Tibial artery (tissue), 4 donors: Measurements from ENCODE around the gene CPLANE1.
"Not testable (repeated sequence)": the region's sequence is repeated elsewhere in the genome, so short reads cannot be mapped to it uniquely, and the experiment has no call there.

Source experiments
- DNase-seq, 2 donors: peaks; one replicate each; pipeline ENCODE4 v3.0.0-alpha.2; 2019
- H3K27ac ChIP-seq, 2 donors: fragments of 200-600 bp; sonication (generic) in 1 of 2; 1 replicate in 1 of 2; 2 replicates in 1 of 2; pipeline ENCODE4 v1.5.1; 2018 to 2019; ENCODE audit warnings: mild to moderate bottlenecking in 1 of 2
- H3K27me3 ChIP-seq, 2 donors: fragments of 200-600 bp; sonication (generic) in 1 of 2; one replicate each; pipeline versions ENCODE4 v1.5.1 to v1.6.0; 2016 to 2019
- H3K36me3 ChIP-seq, 3 donors: fragments of 200-600 bp; sonication (generic) in 2 of 3; one replicate each; pipeline ENCODE4 v1.5.1; 2016 to 2019; ENCODE audit warnings: mild to moderate bottlenecking in 2 of 3
- H3K4me1 ChIP-seq, 4 donors: fragments of 200-600 bp; sonication (generic) in 2 of 4; 1 replicate in 3 of 4; 2 replicates in 1 of 4; pipeline ENCODE4 v1.5.1; 2016 to 2019
- H3K4me3 ChIP-seq, 2 donors: fragments of 200-600 bp; sonication (generic) in 1 of 2; 1 replicate in 1 of 2; 2 replicates in 1 of 2; pipeline ENCODE4 v1.5.1; 2018 to 2019; ENCODE audit warnings: mild to moderate bottlenecking in 2 of 2
- H3K9me3 ChIP-seq, 3 donors: fragments of 200-600 bp; sonication (generic) in 1 of 3; one replicate each; pipeline ENCODE4 v1.5.1; 2016 to 2019
- intact Hi-C: fragments of 100-400 bp; cut with DNase I; formaldehyde crosslinking; loops from one replicate; pipeline ENCODE4 v1.15.0; 2023; ENCODE audit warnings: low total_unique reads
- TF ChIP-seq, protein P1 (sequence below), 2 experiments: fragments of 200-600 bp in 1 of 2; fragments of 450-650 bp in 1 of 2; IDR thresholded peaks; one replicate each; pipeline ENCODE4 v1.5.1; 2017 to 2019; ENCODE audit warnings: antibody characterized with exemption in 2 of 2, mild to moderate bottlenecking in 1 of 2, moderate library complexity in 1 of 2

Gene CPLANE1

DNA sequence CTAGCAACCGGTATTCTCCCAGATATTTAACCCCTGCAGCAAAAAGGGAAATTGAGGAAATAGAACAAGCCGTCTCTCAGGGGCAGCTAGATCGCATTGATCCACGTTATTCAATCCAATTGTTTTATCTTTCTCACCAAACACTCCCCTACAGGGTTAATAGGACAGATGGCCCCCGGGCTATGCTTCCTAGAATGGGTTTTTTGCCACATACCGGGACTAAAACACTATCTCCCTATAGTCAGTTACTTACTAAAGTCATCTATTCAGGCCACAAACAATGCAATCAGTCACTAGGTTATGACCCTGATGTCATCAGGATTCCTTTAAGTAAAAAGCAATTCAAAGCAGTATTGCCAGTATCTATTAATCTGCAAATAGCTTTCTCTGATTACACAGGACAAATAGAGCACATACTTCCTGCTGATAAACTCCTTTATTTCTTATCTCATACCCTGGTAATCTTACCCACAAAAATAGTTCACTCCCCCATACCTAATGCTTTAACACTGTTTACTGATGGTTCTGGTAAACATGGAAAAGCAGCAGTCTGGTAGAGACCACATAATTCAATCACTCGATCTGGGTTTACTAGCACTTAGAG lies 159.0 kb downstream of the CPLANE1 start:
- DNase-seq: no peak
- no peak overlapping the region for H3K27ac ChIP-seq
- no peaks in the 10 kb centered on the region for H3K27me3 ChIP-seq
- no peaks in the 10 kb centered on the region for H3K9me3 ChIP-seq
- H3K36me3 ChIP-seq: peaks cover 5 to 23% (median 17%) of the 10 kb centered on the region in 3 donors
- TF ChIP-seq, protein P1, sequence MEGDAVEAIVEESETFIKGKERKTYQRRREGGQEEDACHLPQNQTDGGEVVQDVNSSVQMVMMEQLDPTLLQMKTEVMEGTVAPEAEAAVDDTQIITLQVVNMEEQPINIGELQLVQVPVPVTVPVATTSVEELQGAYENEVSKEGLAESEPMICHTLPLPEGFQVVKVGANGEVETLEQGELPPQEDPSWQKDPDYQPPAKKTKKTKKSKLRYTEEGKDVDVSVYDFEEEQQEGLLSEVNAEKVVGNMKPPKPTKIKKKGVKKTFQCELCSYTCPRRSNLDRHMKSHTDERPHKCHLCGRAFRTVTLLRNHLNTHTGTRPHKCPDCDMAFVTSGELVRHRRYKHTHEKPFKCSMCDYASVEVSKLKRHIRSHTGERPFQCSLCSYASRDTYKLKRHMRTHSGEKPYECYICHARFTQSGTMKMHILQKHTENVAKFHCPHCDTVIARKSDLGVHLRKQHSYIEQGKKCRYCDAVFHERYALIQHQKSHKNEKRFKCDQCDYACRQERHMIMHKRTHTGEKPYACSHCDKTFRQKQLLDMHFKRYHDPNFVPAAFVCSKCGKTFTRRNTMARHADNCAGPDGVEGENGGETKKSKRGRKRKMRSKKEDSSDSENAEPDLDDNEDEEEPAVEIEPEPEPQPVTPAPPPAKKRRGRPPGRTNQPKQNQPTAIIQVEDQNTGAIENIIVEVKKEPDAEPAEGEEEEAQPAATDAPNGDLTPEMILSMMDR (IDR thresholded peaks at IDR 0.05): no peak
- no peaks in the 10 kb centered on the region for H3K4me1 ChIP-seq
- intact Hi-C loops: no loop called here
- no peak overlapping the region for H3K4me3 ChIP-seq

DNA sequence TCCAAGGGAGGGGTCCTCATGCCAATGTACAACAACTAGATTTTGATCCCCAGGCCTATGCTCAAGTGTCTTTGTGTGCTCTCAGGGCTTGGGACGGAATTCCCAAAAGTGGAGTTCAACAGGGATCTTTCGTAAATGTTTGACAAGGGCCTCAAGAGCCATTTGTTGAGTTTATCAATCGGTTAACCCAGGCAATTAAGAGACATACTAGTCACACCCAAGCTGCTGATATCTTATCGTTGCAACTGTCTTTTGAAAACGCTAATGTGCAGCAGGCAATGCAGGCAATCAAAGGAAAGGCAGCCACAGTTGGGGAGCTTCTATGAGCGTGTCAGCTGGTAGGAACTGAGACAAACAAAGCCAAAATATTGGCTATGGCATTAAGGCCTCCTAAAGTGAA lies 161.2 kb downstream of the CPLANE1 start:
- H3K27me3 ChIP-seq: no peaks in the 10 kb centered on the region
- H3K36me3 ChIP-seq: peaks cover 16 to 33% (median 28%) of the 10 kb centered on the region in 3 donors
- no peaks in the 10 kb centered on the region for H3K9me3 ChIP-seq
- TF ChIP-seq, protein P1 (IDR thresholded peaks at IDR 0.05): no peak
- no peak for DNase-seq
- no peaks in the 10 kb centered on the region for H3K4me1 ChIP-seq
- no peak overlapping the region for H3K4me3 ChIP-seq
- no peak overlapping the region for H3K27ac ChIP-seq
- intact Hi-C loops: no loop called here

DNA sequence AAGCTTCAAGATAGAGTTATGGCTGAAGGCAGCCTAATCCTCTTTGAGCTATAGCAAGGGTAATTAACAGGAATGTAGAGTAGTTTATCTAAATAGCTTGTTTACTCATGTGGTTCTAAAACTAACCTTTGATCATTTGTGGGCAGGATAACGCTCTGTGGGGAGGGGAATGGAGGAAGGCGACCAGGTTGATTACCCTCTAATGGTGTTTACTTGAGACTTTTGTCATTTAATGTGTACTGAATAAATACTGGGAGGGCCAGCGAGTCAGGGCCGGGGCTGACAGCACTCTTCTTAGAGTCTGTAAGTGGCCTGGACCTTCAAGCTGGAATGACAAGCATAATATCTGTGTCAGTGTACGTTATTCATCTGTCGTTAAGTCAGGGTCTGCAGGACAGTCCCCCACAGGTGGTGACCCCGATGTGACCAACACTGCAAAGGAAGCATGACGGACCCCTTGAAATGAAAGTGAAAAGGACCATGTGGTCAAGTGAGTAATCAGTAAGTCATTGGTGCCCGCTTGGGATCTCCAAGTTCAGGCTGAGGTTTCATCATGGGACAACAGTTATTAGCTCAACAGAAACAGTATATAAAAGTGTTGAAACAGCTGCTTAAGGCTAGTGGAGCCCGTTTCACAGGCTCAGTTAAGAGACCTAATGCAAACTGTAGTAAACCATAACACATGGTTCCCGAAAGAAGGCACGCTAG lies 162.6 kb downstream of the CPLANE1 start:
- TF ChIP-seq, protein P1 (IDR thresholded peaks at IDR 0.05): no peak
- Histone ChIP-seq H3K27ac (no peak overlapping the region), H3K27me3 (no peaks in the 10 kb centered on the region), H3K4me1 (no peaks in the 10 kb centered on the region), H3K4me3 (no peak overlapping the region), H3K36me3 (peaks cover 16 to 35% (median 32%) of the 10 kb centered on the region in 3 donors), H3K9me3 (no peaks in the 10 kb centered on the region)
- DNase-seq: no peak
- intact Hi-C loops: no loop called here

DNA sequence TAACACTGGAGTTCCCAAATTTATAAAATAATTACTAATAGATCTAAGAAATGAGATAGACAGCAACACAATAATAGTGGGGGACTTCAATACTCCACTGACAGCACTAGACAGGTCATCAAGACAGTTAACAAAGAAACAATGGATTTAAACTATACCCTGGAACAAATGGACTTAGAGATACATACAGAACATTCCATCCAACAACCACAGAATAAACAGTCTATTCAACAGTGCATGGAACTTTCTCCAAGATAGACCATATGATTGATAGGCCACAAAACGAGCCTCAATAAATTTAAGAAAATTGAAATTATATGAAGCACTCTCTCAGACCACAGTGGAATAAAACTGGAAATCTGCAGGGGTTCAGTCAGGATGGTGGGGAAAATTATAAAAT lies 163.2 kb downstream of the CPLANE1 start:
- DNase-seq, H3K27ac ChIP-seq, H3K4me1 ChIP-seq, H3K4me3 ChIP-seq, H3K9me3 ChIP-seq, H3K27me3 ChIP-seq, intact Hi-C loops: not testable (repeated sequence)
- peaks cover 16 to 36% (median 28%) of the 10 kb centered on the region in 3 donors for H3K36me3 ChIP-seq

DNA sequence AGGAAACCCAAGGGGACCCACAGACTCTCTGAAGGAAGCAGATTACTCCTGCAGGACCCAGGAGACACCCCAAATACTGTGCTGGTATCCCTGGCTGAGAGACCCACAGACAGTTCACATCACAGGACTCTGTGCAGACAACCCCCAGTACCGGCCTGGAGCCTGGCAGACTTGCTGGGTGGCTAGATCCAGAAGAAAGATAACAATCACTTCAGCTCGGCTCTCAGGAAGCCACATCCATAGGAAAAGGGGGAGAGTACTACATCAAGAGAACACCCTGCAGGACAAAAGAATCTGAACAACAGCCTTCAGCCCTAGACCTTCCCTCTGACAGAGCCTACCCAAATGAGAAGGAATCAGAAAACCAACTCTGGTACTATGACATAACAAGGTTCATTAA lies 166.2 kb downstream of the CPLANE1 start:
- H3K9me3 ChIP-seq, H3K27ac ChIP-seq, H3K4me3 ChIP-seq, H3K27me3 ChIP-seq, DNase-seq, intact Hi-C loops, H3K4me1 ChIP-seq: not testable (repeated sequence)
- H3K36me3 ChIP-seq: peaks cover 40 to 59% (median 51%) of the 10 kb centered on the region in 3 donors

DNA sequence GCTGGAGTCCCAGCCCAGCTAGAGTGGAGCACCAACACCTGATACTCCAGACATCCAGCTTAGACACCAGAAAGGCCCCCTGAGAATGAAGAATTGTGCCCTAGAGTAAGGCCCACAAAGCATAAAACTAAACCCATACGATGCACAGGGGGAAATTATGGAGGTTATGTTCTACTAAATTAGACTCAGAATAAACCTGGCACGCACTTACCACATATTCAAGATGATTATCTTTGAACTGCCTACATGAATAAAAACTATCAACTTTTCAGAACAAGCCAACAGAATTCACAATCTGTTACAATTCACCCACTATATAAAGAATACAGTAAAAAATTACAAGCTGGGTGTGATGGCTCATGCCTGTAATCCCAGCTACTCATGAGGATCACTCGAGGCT lies 168.5 kb downstream of the CPLANE1 start:
- Histone ChIP-seq H3K4me3 (no peak overlapping the region), H3K27me3 (no peaks in the 10 kb centered on the region), H3K4me1 (no peaks in the 10 kb centered on the region), H3K27ac (no peak overlapping the region), H3K36me3 (peaks cover 43 to 47% (median 46%) of the 10 kb centered on the region in 3 donors), H3K9me3 (no peaks in the 10 kb centered on the region)
- DNase-seq: no peak
- TF ChIP-seq, protein P1 (IDR thresholded peaks at IDR 0.05): no peak
- intact Hi-C loops: no loop called here
